ENCODE results near the gene CTNND1.

GRCh38 chr11:57792870-57793269 lies 31.3 kb downstream of the CTNND1 start:
- TF ChIP-seq ARNT (IDR thresholded peaks at IDR 0.05) (no peak), TARDBP (IDR thresholded peaks at IDR 0.05) (no peak), BHLHE40 (IDR thresholded peaks at IDR 0.05; ENCODE audit: borderline replicate concordance) (no peak), HDGF (IDR thresholded peaks at IDR 0.05; ENCODE audit: borderline replicate concordance) (no peak), SP1 (IDR thresholded peaks at IDR 0.05) (no peak), ELF4 (IDR thresholded peaks at IDR 0.05) (no peak), CTBP1 (IDR thresholded peaks at IDR 0.05; ENCODE audit: borderline replicate concordance) (no peak)
